Caco-2 (cell line): ENCODE data around the gene NAGK. TPM values are rescaled to one million over a fixed set of nuclear protein-coding genes. Genes with fewer than 3 reads are reported as not detected.

Experiments used
- BruUV-seq: library from RNA; stranded (reverse); fragments of 400-500 nt; replicated peaks from 2 replicates; lab custom pipeline; 2021; lab: Mats Ljungman, UMichigan
- CTCF ChIA-PET: fragments of 300-600 bp; sonication (Branson Sonifier 250); formaldehyde crosslinking; loops from one replicate; lab custom pipeline; 2022; ENCODE audit warnings: antibody characterized with exemption; lab: Charles Lee
- POLR2A ChIA-PET: fragments of 300-600 bp; sonication (Branson Sonifier 250); formaldehyde crosslinking; loops from one replicate; lab custom pipeline; 2022; ENCODE audit warnings: antibody characterized with exemption; lab: Charles Lee
- DNase-seq, 2 experiments: peaks; one replicate each; pipeline versions ENCODE4 v3.0.0 to v3.0.0-alpha.2; 2020 to 2022
- H3K27me3 ChIP-seq: replicated peaks from 2 replicates; pipeline ENCODE4 v1.6.0; 2011; ENCODE audit warnings: low read length; ENCODE audit not compliant: control insufficient read depth, insufficient read depth
- H3K36me3 ChIP-seq: 2 replicates; pipeline ENCODE4 v1.5.1; 2011; ENCODE audit warnings: low read length; ENCODE audit not compliant: control insufficient read depth, insufficient read depth
- H3K4me1 ChIP-seq: fragments of 250-450 bp; sonication (Bioruptor Pico); 2 replicates; pipeline ENCODE4 v1.5.1; 2020; ENCODE audit warnings: mild to moderate bottlenecking
- H3K4me3 ChIP-seq: 2 replicates; pipeline ENCODE4 v1.5.1; 2011; ENCODE audit warnings: low read depth, mild to moderate bottlenecking, control low read depth, low read length
- H3K9me3 ChIP-seq: fragments of 250-450 bp; sonication (Bioruptor Pico); 2 replicates; pipeline ENCODE4 v1.5.1; 2020; ENCODE audit warnings: mild to moderate bottlenecking, moderate library complexity
- H3K27ac Mint-ChIP-seq: one replicate; pipeline ENCODE4 v1.8.0; 2022; ENCODE audit warnings: mixed read lengths; ENCODE audit not compliant: unreplicated experiment
- H3K27me3 Mint-ChIP-seq: one replicate; pipeline ENCODE4 v1.8.0; 2022; ENCODE audit warnings: mixed read lengths; ENCODE audit not compliant: insufficient read depth, unreplicated experiment
- H3K36me3 Mint-ChIP-seq: one replicate; pipeline ENCODE4 v1.8.0; 2022; ENCODE audit warnings: mild to moderate bottlenecking, mixed read lengths; ENCODE audit not compliant: insufficient read depth, unreplicated experiment
- H3K4me1 Mint-ChIP-seq: one replicate; pipeline ENCODE4 v1.8.0; 2022; ENCODE audit warnings: low read depth, mixed read lengths; ENCODE audit not compliant: unreplicated experiment
- H3K4me3 Mint-ChIP-seq: one replicate; pipeline ENCODE4 v1.8.0; 2022; ENCODE audit warnings: mild to moderate bottlenecking, moderate library complexity, mixed read lengths; ENCODE audit not compliant: unreplicated experiment
- H3K9me3 Mint-ChIP-seq: one replicate; pipeline ENCODE4 v1.8.0; 2022; ENCODE audit warnings: mixed read lengths; ENCODE audit not compliant: unreplicated experiment
- intact Hi-C: fragments of 100-400 bp; cut with micrococcal nuclease; formaldehyde crosslinking; loops from one replicate; pipeline ENCODE4 v1.10.0; 2022; ENCODE audit not compliant: unreplicated experiment
- total RNA-seq: library from RNA; stranded (reverse); gene quantifications from 2 replicates; pipeline ENCODE4 v1.2.3, GENCODE V29; 2022
- TF ChIP-seq, protein P1 (sequence below), 2 experiments: fragments of 200-600 bp in 1 of 2; IDR thresholded peaks; 1 replicate in 1 of 2; 2 replicates in 1 of 2; pipeline versions ENCODE4 v1.5.1 to v1.8.0; 2011 to 2022; ENCODE audit warnings: antibody characterized with exemption in 1 of 2, control low read depth in 1 of 2, inconsistent platforms in 1 of 2, low read depth in 1 of 2, low read length in 1 of 2, mild to moderate bottlenecking in 1 of 2, moderate library complexity in 1 of 2; ENCODE audit not compliant: insufficient read depth in 1 of 2, severe bottlenecking in 1 of 2, unreplicated experiment in 1 of 2

NAGK gene
- total RNA-seq, 1 experiment from 2014 or later: 101 TPM

GRCh38 chr2:71064754-71065621 is 3.5 kb upstream of the NAGK start:
- Mint-ChIP-seq H3K4me1 (peaks cover 6% of the 10 kb centered on the region), H3K9me3 (no peaks in the 10 kb centered on the region), H3K36me3 (peaks cover 22% of the 10 kb centered on the region), H3K4me3 (no peak overlapping the region), H3K27me3 (peaks cover 3% of the 10 kb centered on the region), H3K27ac (no peak overlapping the region)
- TF ChIP-seq, protein P1, sequence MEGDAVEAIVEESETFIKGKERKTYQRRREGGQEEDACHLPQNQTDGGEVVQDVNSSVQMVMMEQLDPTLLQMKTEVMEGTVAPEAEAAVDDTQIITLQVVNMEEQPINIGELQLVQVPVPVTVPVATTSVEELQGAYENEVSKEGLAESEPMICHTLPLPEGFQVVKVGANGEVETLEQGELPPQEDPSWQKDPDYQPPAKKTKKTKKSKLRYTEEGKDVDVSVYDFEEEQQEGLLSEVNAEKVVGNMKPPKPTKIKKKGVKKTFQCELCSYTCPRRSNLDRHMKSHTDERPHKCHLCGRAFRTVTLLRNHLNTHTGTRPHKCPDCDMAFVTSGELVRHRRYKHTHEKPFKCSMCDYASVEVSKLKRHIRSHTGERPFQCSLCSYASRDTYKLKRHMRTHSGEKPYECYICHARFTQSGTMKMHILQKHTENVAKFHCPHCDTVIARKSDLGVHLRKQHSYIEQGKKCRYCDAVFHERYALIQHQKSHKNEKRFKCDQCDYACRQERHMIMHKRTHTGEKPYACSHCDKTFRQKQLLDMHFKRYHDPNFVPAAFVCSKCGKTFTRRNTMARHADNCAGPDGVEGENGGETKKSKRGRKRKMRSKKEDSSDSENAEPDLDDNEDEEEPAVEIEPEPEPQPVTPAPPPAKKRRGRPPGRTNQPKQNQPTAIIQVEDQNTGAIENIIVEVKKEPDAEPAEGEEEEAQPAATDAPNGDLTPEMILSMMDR (IDR thresholded peaks at IDR 0.05; ENCODE audit: insufficient read depth in 1 of 2, low read depth in 1 of 2, low read length in 1 of 2, severe bottlenecking in 1 of 2, unreplicated experiment in 1 of 2): no peak
- Histone ChIP-seq H3K27me3 (no peaks in the 10 kb centered on the region), H3K4me1 (0 out of 2 replicates have a peak, but pooled peaks cover 4% of the 10 kb centered on the region), H3K9me3 (no peaks in the 10 kb centered on the region), H3K4me3 (no peak overlapping the region), H3K36me3 (no peaks in the 10 kb centered on the region)
- DNase-seq: no peak
- no TSS peak for BruUV-seq
- CTCF ChIA-PET: no interaction called here
- intact Hi-C loops: no loop called here
- POLR2A ChIA-PET: no interaction called here

GRCh38 chr2:71066856-71067255 is 1.6 kb upstream of the NAGK start:
- Histone ChIP-seq H3K4me1 (0 out of 2 replicates have a peak, but pooled peaks cover 4% of the 10 kb centered on the region), H3K4me3 (no peak overlapping the region), H3K9me3 (no peaks in the 10 kb centered on the region), H3K27me3 (no peaks in the 10 kb centered on the region), H3K36me3 (no peaks in the 10 kb centered on the region)
- no peak overlapping the region for H3K4me3 Mint-ChIP-seq
- intact Hi-C loops: no loop called here
- no peaks in the 10 kb centered on the region for H3K27me3 Mint-ChIP-seq
- TF ChIP-seq, protein P1 (IDR thresholded peaks at IDR 0.05; ENCODE audit: insufficient read depth in 1 of 2, low read depth in 1 of 2, low read length in 1 of 2, severe bottlenecking in 1 of 2, unreplicated experiment in 1 of 2): no peak
- H3K9me3 Mint-ChIP-seq: no peaks in the 10 kb centered on the region
- ChIA-PET POLR2A (interaction anchor here (0.6 kb wide), 1 partner anchor 160 kb away, joined by 6 read pairs; the partner anchor contains the start of gene PAIP2B), CTCF (interaction anchor here (1.0 kb wide), 1 partner anchor 66 kb away, joined by 3 read pairs; no protein-coding TSS in a partner anchor)
- H3K36me3 Mint-ChIP-seq: peaks cover 30% of the 10 kb centered on the region
- peaks cover 10% of the 10 kb centered on the region for H3K4me1 Mint-ChIP-seq
- H3K27ac Mint-ChIP-seq: no peak overlapping the region
- no TSS peak for BruUV-seq
- no peak for DNase-seq

GRCh38 chr2:71067567-71068217 is 756 bp upstream of the NAGK start:
- Mint-ChIP-seq H3K27me3 (no peaks in the 10 kb centered on the region), H3K36me3 (peaks cover 30% of the 10 kb centered on the region), H3K4me3 (peak overlapping the region; percentile 76), H3K4me1 (peaks cover 10% of the 10 kb centered on the region), H3K27ac (peak overlapping the region; percentile 51), H3K9me3 (no peaks in the 10 kb centered on the region)
- CTCF ChIA-PET: interaction anchor here (0.5 to 1.9 kb wide), 8 partner anchors 10 to 196 kb away, joined by 3 to 6 read pairs (median 3); no protein-coding TSS in a partner anchor
- Histone ChIP-seq H3K9me3 (no peaks in the 10 kb centered on the region), H3K36me3 (no peaks in the 10 kb centered on the region), H3K27me3 (no peaks in the 10 kb centered on the region), H3K4me1 (0 out of 2 replicates have a peak, but pooled peaks cover 4% of the 10 kb centered on the region), H3K4me3 (peak overlapping the region; percentile 71)
- no peak for DNase-seq
- TSS peak; percentile 86 for BruUV-seq
- POLR2A ChIA-PET: interaction anchor here (0.5 to 1.9 kb wide), 14 partner anchors 16 to 882 kb away, joined by 3 to 12 read pairs (median 5); partner anchors contain the start of genes FAM136A and ZNF638
- intact Hi-C loops: loop anchor here (1.0 to 2.0 kb wide), 2 partner anchors 63 to 73 kb away; partner anchors contain the start of genes MCEE, MPHOSPH10 and TEX261
- TF ChIP-seq, protein P1 (IDR thresholded peaks at IDR 0.05; ENCODE audit: insufficient read depth in 1 of 2, low read depth in 1 of 2, low read length in 1 of 2, severe bottlenecking in 1 of 2, unreplicated experiment in 1 of 2): no peak
